ENCODE data around the gene LY9. TPM values are rescaled to one million over a fixed set of nuclear protein-coding genes. Genes with fewer than 3 reads are reported as not detected.
"Not testable (repeated sequence)": the region's sequence is repeated elsewhere in the genome, so short reads cannot be mapped to it uniquely, and the experiment has no call there.

Gene LY9
- total and polyA plus RNA-seq, 4 donors: 0.21 to 1.5 (median 0.63) TPM

GRCh38 chr1:160781186-160781766, 14.7 kb upstream of the LY9 start:
- Histone ChIP-seq H3K27ac (ENCODE audit: low read depth in 1 of 2, low read length in 2 of 2) (no peak overlapping the region), H3K9me3 (ENCODE audit: control insufficient read depth in 4 of 4, low read length in 3 of 4) (no peaks in the 10 kb centered on the region), H3K9ac (ENCODE audit: low read depth in 1 of 2, low read length in 2 of 2) (no peak overlapping the region), H3K36me3 (ENCODE audit: control insufficient read depth in 4 of 4, insufficient read depth in 3 of 4, low read depth in 1 of 4, low read length in 3 of 4) (no peaks in the 10 kb centered on the region), H3K27me3 (ENCODE audit: control insufficient read depth in 4 of 4, insufficient read depth in 4 of 4, low read length in 3 of 4) (no peaks in the 10 kb centered on the region), H3K4me3 (ENCODE audit: low read depth in 1 of 3, low read length in 3 of 3) (no peak overlapping the region), H3K4me1 (ENCODE audit: control insufficient read depth in 4 of 4, insufficient read depth in 4 of 4, low read length in 3 of 4) (no peaks in the 10 kb centered on the region)
- WGBS: 83% methylated on average over 8 of the region's 8 CpGs
- no peak for DNase-seq (ENCODE audit: low spot score)
- TF ChIP-seq SP1 (IDR thresholded peaks at IDR 0.05) (peak; percentile 24), FOXA1 (IDR thresholded peaks at IDR 0.05) (no peak)

DNA sequence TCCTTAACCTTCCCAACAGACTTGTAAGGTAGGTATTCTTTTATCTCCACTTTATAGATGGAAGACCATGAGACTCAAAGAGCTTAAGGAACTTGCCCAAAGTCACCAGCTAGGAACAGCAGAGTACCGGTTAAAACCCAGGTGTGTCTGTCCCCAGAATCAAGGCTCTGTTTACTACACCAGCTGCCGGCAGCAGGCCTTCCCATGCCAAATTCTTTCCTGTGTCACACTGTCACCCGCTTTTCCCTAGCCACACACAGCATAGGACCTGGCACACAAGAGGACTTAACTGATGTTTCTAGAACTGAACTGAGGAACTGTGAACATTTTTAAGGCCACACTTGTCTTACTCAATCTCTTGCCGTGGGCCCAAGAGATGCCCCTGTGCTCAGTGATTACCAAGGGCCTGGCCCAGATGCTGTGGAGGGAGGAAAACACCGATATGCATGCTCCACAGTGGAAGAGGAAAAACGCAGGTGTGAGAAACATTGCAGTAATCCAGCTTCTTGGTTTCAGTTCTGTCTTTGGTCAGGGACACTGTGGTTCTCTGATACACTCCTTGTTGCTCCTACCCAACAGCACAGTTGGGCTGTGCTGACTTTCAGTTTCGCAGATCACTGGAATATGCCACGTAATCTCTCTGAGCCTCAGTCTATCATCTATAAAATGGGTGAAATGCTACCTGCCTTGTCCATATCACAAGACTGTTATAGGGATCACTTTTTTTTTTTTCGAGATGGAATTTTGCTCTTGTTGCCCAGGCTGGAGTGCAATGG, 13.9 kb upstream of the LY9 start:
- DNase-seq (ENCODE audit: low spot score): no peak
- no peak for TF ChIP-seq EGR1 (IDR thresholded peaks at IDR 0.05; ENCODE audit: low read depth in 2 of 2)
- TF ChIP-seq FOXA2 (IDR thresholded peaks at IDR 0.05): no peak
- no peaks in the 10 kb centered on the region for H3K27me3 ChIP-seq (ENCODE audit: control insufficient read depth in 4 of 4, insufficient read depth in 4 of 4, low read length in 3 of 4)
- no peak overlapping the region for H3K27ac ChIP-seq (ENCODE audit: low read depth in 1 of 2, low read length in 2 of 2)
- no peak overlapping the region for H3K9ac ChIP-seq (ENCODE audit: low read depth in 1 of 2, low read length in 2 of 2)
- WGBS: 81% methylated on average over 9 of the region's 9 CpGs
- no peaks in the 10 kb centered on the region for H3K36me3 ChIP-seq (ENCODE audit: control insufficient read depth in 4 of 4, insufficient read depth in 3 of 4, low read depth in 1 of 4, low read length in 3 of 4)
- H3K4me1 ChIP-seq (ENCODE audit: control insufficient read depth in 4 of 4, insufficient read depth in 4 of 4, low read length in 3 of 4): no peaks in the 10 kb centered on the region
- no peak overlapping the region for H3K4me3 ChIP-seq (ENCODE audit: low read depth in 1 of 3, low read length in 3 of 3)
- no peaks in the 10 kb centered on the region for H3K9me3 ChIP-seq (ENCODE audit: control insufficient read depth in 4 of 4, low read length in 3 of 4)

DNA sequence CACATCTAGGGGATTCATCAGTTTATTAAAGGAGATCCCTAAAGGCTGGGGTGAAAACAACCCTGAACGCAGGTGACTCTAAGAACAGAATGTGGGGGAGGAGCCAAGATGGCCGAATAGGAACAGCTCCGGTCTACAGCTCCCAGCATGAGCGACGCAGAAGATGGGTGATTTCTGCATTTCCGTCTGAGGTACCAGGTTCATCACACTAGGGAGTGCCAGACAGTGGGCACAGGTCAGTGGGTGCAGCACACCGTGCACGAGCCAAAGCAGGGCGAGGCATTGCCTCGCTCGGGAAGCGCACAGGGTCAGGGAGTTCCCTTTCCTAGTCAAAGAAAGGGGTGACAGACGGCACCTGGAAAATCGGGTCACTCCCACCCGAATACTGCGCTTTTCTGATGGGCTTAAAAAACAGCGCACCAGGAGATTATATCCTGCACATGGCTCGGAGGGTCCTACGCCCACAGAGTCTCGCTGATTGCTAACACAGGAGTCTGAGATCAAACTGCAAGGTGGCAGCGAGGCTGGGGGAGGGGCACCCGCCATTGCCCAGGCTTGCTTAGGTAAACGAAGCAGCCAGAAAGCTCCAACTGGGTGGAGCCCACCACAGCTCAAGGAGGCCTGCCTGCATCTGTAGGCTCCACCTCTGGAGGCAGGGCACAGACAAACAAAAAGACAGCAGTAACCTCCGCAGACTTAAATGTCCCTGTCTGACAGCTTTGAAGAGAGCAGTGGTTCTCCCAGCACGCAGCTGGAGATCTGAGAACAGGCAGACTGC, 12.8 kb upstream of the LY9 start:
- WGBS: 87% methylated on average over 22 of the region's 25 CpGs
- DNase-seq (ENCODE audit: low spot score); H3K27ac ChIP-seq (ENCODE audit: low read depth in 1 of 2, low read length in 2 of 2); H3K36me3 ChIP-seq (ENCODE audit: control insufficient read depth in 4 of 4, insufficient read depth in 3 of 4, low read depth in 1 of 4, low read length in 3 of 4); H3K27me3 ChIP-seq (ENCODE audit: control insufficient read depth in 4 of 4, insufficient read depth in 4 of 4, low read length in 3 of 4); H3K9ac ChIP-seq (ENCODE audit: low read depth in 1 of 2, low read length in 2 of 2); H3K4me1 ChIP-seq (ENCODE audit: control insufficient read depth in 4 of 4, insufficient read depth in 4 of 4, low read length in 3 of 4); H3K9me3 ChIP-seq (ENCODE audit: control insufficient read depth in 4 of 4, low read length in 3 of 4); H3K4me3 ChIP-seq (ENCODE audit: low read depth in 1 of 3, low read length in 3 of 3): not testable (repeated sequence)

- Histone ChIP-seq H3K27ac (ENCODE audit: low read depth in 1 of 2, low read length in 2 of 2) (no peak overlapping the region), H3K4me3 (ENCODE audit: low read depth in 1 of 3, low read length in 3 of 3) (no peak overlapping the region), H3K36me3 (ENCODE audit: control insufficient read depth in 4 of 4, insufficient read depth in 3 of 4, low read depth in 1 of 4, low read length in 3 of 4) (no peaks in the 10 kb centered on the region), H3K9ac (ENCODE audit: low read depth in 1 of 2, low read length in 2 of 2) (no peak overlapping the region), H3K4me1 (ENCODE audit: control insufficient read depth in 4 of 4, insufficient read depth in 4 of 4, low read length in 3 of 4) (no peaks in the 10 kb centered on the region), H3K9me3 (ENCODE audit: control insufficient read depth in 4 of 4, low read length in 3 of 4) (no peaks in the 10 kb centered on the region), H3K27me3 (ENCODE audit: control insufficient read depth in 4 of 4, insufficient read depth in 4 of 4, low read length in 3 of 4) (no peaks in the 10 kb centered on the region)
- no peak for DNase-seq (ENCODE audit: low spot score)
- TF ChIP-seq, protein P1, sequence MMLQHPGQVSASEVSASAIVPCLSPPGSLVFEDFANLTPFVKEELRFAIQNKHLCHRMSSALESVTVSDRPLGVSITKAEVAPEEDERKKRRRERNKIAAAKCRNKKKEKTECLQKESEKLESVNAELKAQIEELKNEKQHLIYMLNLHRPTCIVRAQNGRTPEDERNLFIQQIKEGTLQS (IDR thresholded peaks at IDR 0.05): no peak
- TF ChIP-seq RAD21 (IDR thresholded peaks at IDR 0.05) (no peak), ZBTB33 (IDR thresholded peaks at IDR 0.05) (no peak), HNF4A (conservative IDR thresholded peaks at IDR 0.05) (no peak), EGR1 (IDR thresholded peaks at IDR 0.05; ENCODE audit: low read depth in 2 of 2) (no peak), FOXA2 (IDR thresholded peaks at IDR 0.05) (no peak), YY1 (IDR thresholded peaks at IDR 0.05) (no peak), NR2F2 (IDR thresholded peaks at IDR 0.05) (no peak), JUND (IDR thresholded peaks at IDR 0.05) (no peak)
- 92% methylated on average over 11 of the region's 11 CpGs for WGBS
Measured at GRCh38 chr1:160789051-160789701, 6.8 kb upstream of the LY9 start.
